Stimulated activated CD8-positive, alpha-beta memory T cell treated with anti-CD3 and anti-CD28 coated beads, Interleukin-15, amount 100 ng/mL, for 24 hours (primary cell): ENCODE measurements around the gene HECTD4.
A peak's percentile ranks its signal among the peaks of the same experiment; 100 is the strongest.
"Not testable (repeated sequence)": the region's sequence is repeated elsewhere in the genome, so short reads cannot be mapped to it uniquely, and the experiment has no call there.

Experiments
- DNase-seq: peaks from one replicate; pipeline ENCODE4 v3.0.0-alpha.2; 2020; ENCODE audit warnings: low read depth

Gene HECTD4

GRCh38 chr12:112381883-112382796, at the start of gene HECTD4:
HECTD4 (minus strand) TSS chr12:112382431; CDS start chr12:112382128, 303 bp downstream.
- DNase-seq: peak; percentile 84

- no peak for DNase-seq
Observed at GRCh38 chr12:112431965-112432364, 49.7 kb upstream of the HECTD4 start.

GRCh38 chr12:112430929-112431328, 48.7 kb upstream of the HECTD4 start:
- no peak for DNase-seq

GRCh38 chr12:112427760-112428159, 45.5 kb upstream of the HECTD4 start:
- no peak for DNase-seq

- no peak for DNase-seq
Observed at GRCh38 chr12:112425582-112426382, 43.6 kb upstream of the HECTD4 start.

GRCh38 chr12:112424126-112424525, 41.9 kb upstream of the HECTD4 start:
- DNase-seq: no peak

- no peak for DNase-seq
Observed at GRCh38 chr12:112422531-112422930, 40.3 kb upstream of the HECTD4 start.

- DNase-seq: no peak
Observed at GRCh38 chr12:112421363-112421762, 39.1 kb upstream of the HECTD4 start.

- DNase-seq: no peak
Observed at GRCh38 chr12:112420740-112421139, 38.5 kb upstream of the HECTD4 start.

- DNase-seq: no peak
Observed at GRCh38 chr12:112419297-112420133, 37.3 kb upstream of the HECTD4 start.

GRCh38 chr12:112418608-112419296, 36.5 kb upstream of the HECTD4 start, which contains the start of gene PTPN11:
PTPN11 (plus strand) TSS chr12:112418947; CDS start chr12:112419112, 165 bp downstream.
- peak; percentile 91 for DNase-seq

GRCh38 chr12:112418273-112418607, 36.0 kb upstream of the HECTD4 start:
- no peak for DNase-seq

GRCh38 chr12:112415457-112415856, 33.2 kb upstream of the HECTD4 start:
- DNase-seq: not testable (repeated sequence)

- no peak for DNase-seq
Observed at GRCh38 chr12:112413855-112414625, 31.8 kb upstream of the HECTD4 start.

- no peak for DNase-seq
Observed at GRCh38 chr12:112409906-112410244, 27.6 kb upstream of the HECTD4 start.

GRCh38 chr12:112409064-112409905, 27.1 kb upstream of the HECTD4 start, which contains the start of gene RPL6:
RPL6 (minus strand) TSS chr12:112409605; CDS start chr12:112408656, 949 bp downstream.
- DNase-seq: peak; percentile 38

- no peak for DNase-seq
Observed at GRCh38 chr12:112408621-112409020, 26.4 kb upstream of the HECTD4 start.

- not testable (repeated sequence) for DNase-seq
Observed at GRCh38 chr12:112407683-112408082, 25.5 kb upstream of the HECTD4 start.
